AML-193 (cell line): ENCODE results near the gene EVA1B.

ENCODE experiments used
- DNase-seq, 2 experiments: peaks; one replicate each; lab custom pipeline; 2025; lab: John Stamatoyannopoulos, UW

EVA1B gene

GRCh38 chr1:36323636-36324352, at the start of gene EVA1B:
Gene EVA1B (minus strand): TSS chr1:36323645. CDS start chr1:36323037, 608 bp downstream.
- peak; percentile 43 to 55 for DNase-seq

- no peak for DNase-seq
Observed at GRCh38 chr1:36372617-36373016, 49.2 kb upstream of the EVA1B start.

- peak; percentile 55 to 58 for DNase-seq
Observed at GRCh38 chr1:36369061-36369861, 45.8 kb upstream of the EVA1B start.

GRCh38 chr1:36367798-36368197, 44.4 kb upstream of the EVA1B start:
- DNase-seq: no peak

- no peak for DNase-seq
Observed at GRCh38 chr1:36367066-36367465, 43.6 kb upstream of the EVA1B start.

GRCh38 chr1:36366091-36366661, 42.7 kb upstream of the EVA1B start:
- DNase-seq: peak; percentile 16 to 17

GRCh38 chr1:36365381-36365780, 41.9 kb upstream of the EVA1B start:
- peak; percentile 77 to 89 for DNase-seq

GRCh38 chr1:36359911-36360550, 36.6 kb upstream of the EVA1B start:
- DNase-seq: no peak

GRCh38 chr1:36359383-36359782, 35.9 kb upstream of the EVA1B start:
- no peak for DNase-seq

- DNase-seq: no peak
Observed at GRCh38 chr1:36358514-36359084, 35.2 kb upstream of the EVA1B start.

GRCh38 chr1:36355811-36356210, 32.4 kb upstream of the EVA1B start:
- DNase-seq: no peak

GRCh38 chr1:36354486-36354885, 31.0 kb upstream of the EVA1B start:
- no peak for DNase-seq

- DNase-seq: no peak
Observed at GRCh38 chr1:36352910-36353878, 29.7 kb upstream of the EVA1B start.

GRCh38 chr1:36352125-36352909, 28.9 kb upstream of the EVA1B start:
- DNase-seq: no peak

- no peak for DNase-seq
Observed at GRCh38 chr1:36351227-36351977, 28.0 kb upstream of the EVA1B start.

- peak; percentile 32 to 48 for DNase-seq
Observed at GRCh38 chr1:36350659-36351226, 27.3 kb upstream of the EVA1B start.

- DNase-seq: no peak
Observed at GRCh38 chr1:36349839-36350238, 26.4 kb upstream of the EVA1B start.

- DNase-seq: no peak
Observed at GRCh38 chr1:36349241-36349671, 25.8 kb upstream of the EVA1B start.
